Testis (tissue), 2 donors: ENCODE measurements around the gene MCAT.
A peak's percentile ranks its signal among the peaks of the same experiment; 100 is the strongest.

Source experiments
- POLR2A ChIP-seq: fragments of 450-650 bp; IDR thresholded peaks from one replicate; pipeline ENCODE4 v1.6.1; 2017; ENCODE audit warnings: antibody characterized with exemption, mild to moderate bottlenecking, moderate library complexity
- TF ChIP-seq, protein P1 (sequence below), 3 experiments: fragments of 450-650 bp in 2 of 3; fragments of 200-600 bp in 1 of 3; sonication (generic) in 1 of 3; IDR thresholded peaks; one replicate each; pipeline ENCODE4 v1.5.1; 2016 to 2019; ENCODE audit warnings: antibody characterized with exemption in 3 of 3, mild to moderate bottlenecking in 2 of 3, moderate library complexity in 1 of 3

- TF ChIP-seq, protein P1, sequence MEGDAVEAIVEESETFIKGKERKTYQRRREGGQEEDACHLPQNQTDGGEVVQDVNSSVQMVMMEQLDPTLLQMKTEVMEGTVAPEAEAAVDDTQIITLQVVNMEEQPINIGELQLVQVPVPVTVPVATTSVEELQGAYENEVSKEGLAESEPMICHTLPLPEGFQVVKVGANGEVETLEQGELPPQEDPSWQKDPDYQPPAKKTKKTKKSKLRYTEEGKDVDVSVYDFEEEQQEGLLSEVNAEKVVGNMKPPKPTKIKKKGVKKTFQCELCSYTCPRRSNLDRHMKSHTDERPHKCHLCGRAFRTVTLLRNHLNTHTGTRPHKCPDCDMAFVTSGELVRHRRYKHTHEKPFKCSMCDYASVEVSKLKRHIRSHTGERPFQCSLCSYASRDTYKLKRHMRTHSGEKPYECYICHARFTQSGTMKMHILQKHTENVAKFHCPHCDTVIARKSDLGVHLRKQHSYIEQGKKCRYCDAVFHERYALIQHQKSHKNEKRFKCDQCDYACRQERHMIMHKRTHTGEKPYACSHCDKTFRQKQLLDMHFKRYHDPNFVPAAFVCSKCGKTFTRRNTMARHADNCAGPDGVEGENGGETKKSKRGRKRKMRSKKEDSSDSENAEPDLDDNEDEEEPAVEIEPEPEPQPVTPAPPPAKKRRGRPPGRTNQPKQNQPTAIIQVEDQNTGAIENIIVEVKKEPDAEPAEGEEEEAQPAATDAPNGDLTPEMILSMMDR (IDR thresholded peaks at IDR 0.05) = peak; percentile 60 to 85 (median 76)
- TF ChIP-seq POLR2A = no peak
These were observed 44.2 kb upstream of the MCAT start for GRCh38 chr22:43187171-43188099.
